Measurements from ENCODE around the gene CPNE4.

DNA sequence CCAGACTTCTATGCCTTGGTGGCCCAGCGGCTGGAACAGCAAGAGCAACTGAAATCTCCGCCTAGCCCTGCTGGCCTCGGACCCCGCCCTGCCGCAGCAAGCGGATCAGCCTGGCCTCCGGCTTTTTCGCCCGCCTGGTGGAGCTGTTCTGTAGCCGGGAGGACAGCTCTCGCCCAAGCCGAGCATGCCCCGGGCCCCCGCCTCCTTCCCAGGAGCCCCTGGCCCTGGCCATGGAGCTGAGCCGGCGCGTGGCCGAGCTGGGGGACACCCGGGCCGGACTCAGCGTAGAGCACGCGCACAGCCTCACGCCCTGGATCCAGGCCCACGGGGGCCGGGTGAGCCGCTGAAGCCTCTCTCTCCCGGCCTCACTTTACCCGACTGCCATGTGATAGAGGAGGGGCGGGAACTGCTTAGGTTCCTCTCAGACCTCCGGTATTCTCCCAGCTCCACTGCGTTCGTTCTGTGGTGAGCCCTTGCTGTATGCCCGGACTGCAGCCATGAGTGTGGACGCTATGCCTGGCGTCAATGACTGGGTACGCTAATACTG, 507.9 kb downstream of the CPNE4 start:
- TF ChIP-seq YY1 (IDR thresholded peaks at IDR 0.05; ENCODE audit: insufficient read depth, insufficient read length) (no peak), ZNF274 (IDR thresholded peaks at IDR 0.05; ENCODE audit: low read depth, low read length) (no peak)
